Left lung (tissue), 10 donors: ENCODE measurements around the gene FAM168A. TPM values are rescaled to one million over a fixed set of nuclear protein-coding genes. Genes with fewer than 3 reads are reported as not detected.
A peak's percentile ranks its signal among the peaks of the same experiment; 100 is the strongest.

Experiments
- ATAC-seq: fragments of 200-7000 bp; cut with Tn5 transposase; one replicate; pipeline ENCODE4 v1.9.1; 2020; ENCODE audit warnings: moderate library complexity
- DNase-seq, 4 donors: peaks; one replicate each; pipeline ENCODE4 v3.0.0-alpha.2; 2013 to 2020
- H3K27ac ChIP-seq, 2 donors: fragments of 200-600 bp; sonication (generic) in 1 of 2; one replicate each; pipeline versions ENCODE4 v1.5.0 to v1.8.0; 2020 to 2021
- H3K27me3 ChIP-seq, 2 donors: fragments of 200-600 bp; sonication (generic) in 1 of 2; one replicate each; pipeline versions ENCODE4 v1.5.0 to v1.8.0; 2020 to 2021
- H3K36me3 ChIP-seq, 2 donors: fragments of 200-600 bp; sonication (generic) in 1 of 2; one replicate each; pipeline versions ENCODE4 v1.5.0 to v1.8.0; 2020 to 2021
- H3K4me1 ChIP-seq, 2 donors: fragments of 200-600 bp; one replicate each; pipeline ENCODE4 v1.8.0; 2021
- H3K4me3 ChIP-seq, 2 donors: fragments of 200-600 bp; sonication (generic) in 1 of 2; one replicate each; pipeline versions ENCODE4 v1.5.0 to v1.8.0; 2020 to 2021; ENCODE audit warnings: mild to moderate bottlenecking in 1 of 2
- H3K9me3 ChIP-seq, 2 donors: fragments of 200-600 bp; sonication (generic) in 1 of 2; one replicate each; pipeline versions ENCODE4 v1.5.0 to v1.8.0; 2020 to 2021
- intact Hi-C, 2 donors: fragments of 100-400 bp; cut with DNase I; formaldehyde crosslinking; loops; one replicate each; pipeline versions ENCODE4 v1.11.2 to v1.14.2; 2022
- polyA plus RNA-seq, 6 donors: library from polyadenylated mRNA; unstranded; fragments of 120-200 nt; gene quantifications; one replicate each; pipeline ENCODE4 v1.2.1, GENCODE V29; 2013; ENCODE audit not compliant: insufficient read length in 6 of 6
- total RNA-seq, 2 donors: library from RNA; stranded (reverse); fragmentation: NEBNext Ultra II Directional; extraction: Animal tissue kit (Norgen Biotek cat#: 25700); gene quantifications; one replicate each; pipeline ENCODE4 v1.2.1, GENCODE V29; 2021
- TF ChIP-seq, protein P1 (sequence below), 2 donors: fragments of 200-600 bp; sonication (generic) in 1 of 2; IDR thresholded peaks; one replicate each; pipeline versions ENCODE4 v1.5.0 to v1.8.0; 2021; ENCODE audit warnings: antibody characterized with exemption in 2 of 2
- donor health status: DM: no; HTN: yes; CAD: no.
- donor health status: DM: no; HTN: no; CAD: no.

FAM168A gene
- total and polyA plus RNA-seq, 8 donors: 28.2 to 43.9 (median 41.6) TPM

DNA sequence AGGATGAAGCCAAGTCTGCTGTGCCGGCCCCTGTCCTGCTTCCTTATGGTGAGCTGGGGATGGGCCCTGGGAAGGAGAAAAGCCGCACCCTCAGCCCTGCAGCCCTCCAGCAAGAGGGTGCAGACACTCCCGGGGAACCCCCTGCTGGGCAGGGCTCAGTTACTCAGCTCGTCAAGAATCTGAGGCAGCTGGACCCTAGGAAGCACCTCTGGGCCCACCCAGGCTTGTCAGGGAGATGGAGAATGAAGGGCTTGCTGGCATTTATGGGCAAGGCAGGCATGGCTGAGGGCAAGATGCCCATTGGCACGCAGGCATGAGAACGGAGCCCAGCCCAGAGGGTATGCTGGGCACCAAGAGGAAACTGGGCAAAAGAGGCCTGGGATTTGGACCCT lies 208.8 kb downstream of the FAM168A start:
- ATAC-seq (no peak), DNase-seq (no peak)
- Histone ChIP-seq H3K4me1 (peaks cover 31 to 77% of the 10 kb centered on the region in 2 donors), H3K4me3 (peak overlapping the region in 1 of 2 donors; percentile 26), H3K27ac (peak overlapping the region in 1 of 2 donors; percentile 95), H3K9me3 (no peaks in the 10 kb centered on the region), H3K36me3 (peaks cover 0 to 46% of the 10 kb centered on the region in 2 donors), H3K27me3 (no peaks in the 10 kb centered on the region)
- intact Hi-C loops: no loop called here
- TF ChIP-seq, protein P1, sequence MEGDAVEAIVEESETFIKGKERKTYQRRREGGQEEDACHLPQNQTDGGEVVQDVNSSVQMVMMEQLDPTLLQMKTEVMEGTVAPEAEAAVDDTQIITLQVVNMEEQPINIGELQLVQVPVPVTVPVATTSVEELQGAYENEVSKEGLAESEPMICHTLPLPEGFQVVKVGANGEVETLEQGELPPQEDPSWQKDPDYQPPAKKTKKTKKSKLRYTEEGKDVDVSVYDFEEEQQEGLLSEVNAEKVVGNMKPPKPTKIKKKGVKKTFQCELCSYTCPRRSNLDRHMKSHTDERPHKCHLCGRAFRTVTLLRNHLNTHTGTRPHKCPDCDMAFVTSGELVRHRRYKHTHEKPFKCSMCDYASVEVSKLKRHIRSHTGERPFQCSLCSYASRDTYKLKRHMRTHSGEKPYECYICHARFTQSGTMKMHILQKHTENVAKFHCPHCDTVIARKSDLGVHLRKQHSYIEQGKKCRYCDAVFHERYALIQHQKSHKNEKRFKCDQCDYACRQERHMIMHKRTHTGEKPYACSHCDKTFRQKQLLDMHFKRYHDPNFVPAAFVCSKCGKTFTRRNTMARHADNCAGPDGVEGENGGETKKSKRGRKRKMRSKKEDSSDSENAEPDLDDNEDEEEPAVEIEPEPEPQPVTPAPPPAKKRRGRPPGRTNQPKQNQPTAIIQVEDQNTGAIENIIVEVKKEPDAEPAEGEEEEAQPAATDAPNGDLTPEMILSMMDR (IDR thresholded peaks at IDR 0.05): no peak

DNA sequence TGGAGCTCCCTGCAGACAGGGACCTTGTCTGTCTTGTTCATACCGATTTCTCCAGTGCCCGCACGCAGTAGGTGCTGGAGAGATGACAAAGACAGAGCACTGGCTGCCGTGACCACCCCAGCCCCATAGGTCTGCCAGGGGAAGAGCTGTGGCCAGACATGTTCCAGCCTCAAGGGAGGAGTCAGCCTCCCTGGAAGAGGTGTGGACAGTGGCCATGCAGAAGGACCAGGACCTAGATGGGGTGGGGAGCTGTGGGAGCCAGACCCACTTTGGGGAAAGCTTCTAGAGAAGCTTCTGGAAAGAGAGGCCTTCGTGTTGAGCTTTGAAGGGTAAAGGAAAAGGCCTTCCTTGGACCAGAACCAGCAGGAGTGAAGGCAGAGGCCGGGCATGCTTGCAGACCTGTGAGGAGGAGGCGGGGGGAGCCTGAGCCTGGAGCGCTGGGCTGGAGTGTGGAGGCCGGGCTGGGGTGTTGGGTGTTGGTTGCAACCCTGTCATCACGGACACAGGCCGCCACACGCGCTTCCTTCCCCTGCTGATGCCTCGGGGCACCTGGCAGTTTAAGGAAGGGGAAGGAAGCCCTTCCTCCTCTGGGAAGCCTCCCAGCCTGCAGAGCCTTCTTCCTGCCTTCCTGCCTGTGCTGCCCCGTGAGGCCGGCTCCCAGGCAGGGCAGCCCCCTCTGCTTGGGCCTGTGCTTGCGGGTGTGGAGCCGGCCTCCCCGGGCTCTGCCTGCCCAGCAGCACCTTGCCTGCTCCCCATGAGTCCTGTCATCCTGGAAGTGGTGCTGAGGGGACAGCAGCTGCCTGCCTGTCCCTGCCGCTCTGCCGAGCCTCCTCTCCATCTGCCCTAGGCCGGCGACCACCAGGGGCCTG lies 209.4 kb downstream of the FAM168A start:
- TF ChIP-seq, protein P1 (IDR thresholded peaks at IDR 0.05): no peak
- peak in 2 of 4 donors; percentile 86 to 94 for DNase-seq
- no peaks in the 10 kb centered on the region for H3K9me3 ChIP-seq
- peaks cover 37 to 81% of the 10 kb centered on the region in 2 donors for H3K4me1 ChIP-seq
- no peaks in the 10 kb centered on the region for H3K27me3 ChIP-seq
- H3K27ac ChIP-seq: peak overlapping the region; percentile 50 to 95
- intact Hi-C loops: no loop called here
- peaks cover 0 to 40% of the 10 kb centered on the region in 2 donors for H3K36me3 ChIP-seq
- ATAC-seq: peak; percentile 15
- peak overlapping the region in 1 of 2 donors; percentile 26 for H3K4me3 ChIP-seq

DNA sequence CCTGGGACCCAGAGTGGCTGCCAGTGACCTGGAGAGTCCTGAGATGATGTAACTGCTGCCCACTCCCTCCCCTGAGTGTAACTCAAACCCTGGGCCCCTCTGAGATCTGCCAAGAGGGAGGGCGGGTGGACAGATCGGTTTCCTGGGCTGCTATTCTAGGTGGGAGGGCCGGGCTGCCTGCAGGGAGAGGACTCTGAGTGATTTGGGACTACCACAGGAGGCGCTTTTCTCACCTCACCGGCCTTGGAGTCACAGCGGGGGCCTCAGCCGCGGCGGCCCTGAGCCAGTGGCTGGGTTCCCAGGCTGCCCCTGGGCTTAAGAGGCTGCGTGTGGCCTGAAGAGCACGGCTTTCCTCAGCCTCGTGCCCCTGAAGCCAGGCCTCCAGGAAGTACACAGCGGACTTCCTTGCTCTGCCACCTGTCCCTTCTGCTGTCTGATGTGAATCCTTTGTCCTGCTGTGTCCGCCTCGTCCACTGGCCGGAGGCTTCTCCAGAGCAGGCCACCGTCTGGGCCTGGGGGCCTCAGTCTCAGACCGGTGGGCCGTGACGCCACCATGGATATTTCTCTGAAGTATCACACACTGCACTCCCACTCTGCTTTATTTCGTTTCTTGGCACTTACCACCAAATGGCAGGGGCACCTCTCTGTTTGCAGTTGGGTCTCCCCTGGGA lies 210.2 kb downstream of the FAM168A start:
- DNase-seq (peak in 1 of 4 donors; percentile 30), ATAC-seq (peak; percentile 13)
- TF ChIP-seq, protein P1 (IDR thresholded peaks at IDR 0.05): no peak
- H3K9me3 ChIP-seq: no peaks in the 10 kb centered on the region
- H3K4me1 ChIP-seq: peaks cover 45 to 83% of the 10 kb centered on the region in 2 donors
- H3K36me3 ChIP-seq: peaks cover 0 to 32% of the 10 kb centered on the region in 2 donors
- H3K4me3 ChIP-seq: peak overlapping the region in 1 of 2 donors; percentile 26
- no peaks in the 10 kb centered on the region for H3K27me3 ChIP-seq
- peak overlapping the region; percentile 50 to 95 for H3K27ac ChIP-seq
- intact Hi-C loops: no loop called here

DNA sequence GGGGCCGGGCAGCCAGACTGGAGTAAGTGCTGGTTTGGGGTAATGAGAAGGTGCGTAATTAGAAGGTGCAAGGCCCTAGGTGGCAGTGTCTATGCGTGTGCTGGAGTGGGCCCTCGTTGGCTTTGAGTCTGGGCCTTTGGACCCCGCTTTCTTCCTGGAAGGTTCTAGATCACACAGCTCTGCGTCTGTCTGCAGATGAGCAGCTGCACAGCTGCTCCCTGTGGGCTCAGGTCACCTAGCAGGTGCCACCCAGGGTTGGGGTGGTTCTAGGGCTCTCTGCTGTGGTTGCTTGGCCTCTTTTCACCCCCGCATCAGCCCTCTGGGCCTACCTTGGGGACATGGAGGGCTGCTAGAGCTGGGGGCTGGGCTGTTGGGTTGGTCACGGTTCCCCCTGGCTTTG lies 211.4 kb downstream of the FAM168A start:
- intact Hi-C loops: no loop called here
- Histone ChIP-seq H3K4me3 (peak overlapping the region in 1 of 2 donors; percentile 26), H3K27ac (peak overlapping the region; percentile 85 to 95), H3K27me3 (no peaks in the 10 kb centered on the region), H3K9me3 (no peaks in the 10 kb centered on the region), H3K4me1 (peaks cover 51 to 84% of the 10 kb centered on the region in 2 donors), H3K36me3 (peaks cover 0 to 20% of the 10 kb centered on the region in 2 donors)
- no peak for DNase-seq
- TF ChIP-seq, protein P1 (IDR thresholded peaks at IDR 0.05): no peak
- no peak for ATAC-seq

DNA sequence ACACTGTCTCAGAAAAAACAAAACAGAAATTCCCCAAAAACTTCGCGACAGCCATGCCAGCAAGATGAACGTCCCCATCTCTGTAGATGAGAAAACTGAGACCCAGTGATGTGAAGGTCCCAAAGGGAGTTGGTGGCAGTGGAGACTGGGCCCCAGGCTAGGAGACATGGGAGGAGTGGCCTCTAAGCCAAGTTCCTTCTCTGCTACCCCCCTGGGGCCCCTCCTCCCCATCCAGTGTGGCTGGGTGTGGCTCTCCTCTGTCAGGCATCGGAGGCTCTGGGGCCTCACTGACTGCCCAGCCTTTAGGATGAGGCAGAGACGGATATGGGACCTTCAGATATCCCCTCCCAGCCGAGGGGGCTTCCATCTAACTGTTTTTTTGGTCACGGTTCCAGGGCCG lies 211.9 kb downstream of the FAM168A start:
- Histone ChIP-seq H3K27me3 (no peaks in the 10 kb centered on the region), H3K4me3 (peak overlapping the region in 1 of 2 donors; percentile 26), H3K4me1 (peaks cover 51 to 89% of the 10 kb centered on the region in 2 donors), H3K27ac (peak overlapping the region; percentile 85 to 95), H3K36me3 (peaks cover 0 to 15% of the 10 kb centered on the region in 2 donors), H3K9me3 (no peaks in the 10 kb centered on the region)
- intact Hi-C loops: no loop called here
- TF ChIP-seq, protein P1 (IDR thresholded peaks at IDR 0.05): no peak
- ATAC-seq (peak; percentile 44), DNase-seq (peak in 2 of 4 donors; percentile 81 to 94)
